ENCODE measurements around the gene CBY1.

CBY1 gene

DNA sequence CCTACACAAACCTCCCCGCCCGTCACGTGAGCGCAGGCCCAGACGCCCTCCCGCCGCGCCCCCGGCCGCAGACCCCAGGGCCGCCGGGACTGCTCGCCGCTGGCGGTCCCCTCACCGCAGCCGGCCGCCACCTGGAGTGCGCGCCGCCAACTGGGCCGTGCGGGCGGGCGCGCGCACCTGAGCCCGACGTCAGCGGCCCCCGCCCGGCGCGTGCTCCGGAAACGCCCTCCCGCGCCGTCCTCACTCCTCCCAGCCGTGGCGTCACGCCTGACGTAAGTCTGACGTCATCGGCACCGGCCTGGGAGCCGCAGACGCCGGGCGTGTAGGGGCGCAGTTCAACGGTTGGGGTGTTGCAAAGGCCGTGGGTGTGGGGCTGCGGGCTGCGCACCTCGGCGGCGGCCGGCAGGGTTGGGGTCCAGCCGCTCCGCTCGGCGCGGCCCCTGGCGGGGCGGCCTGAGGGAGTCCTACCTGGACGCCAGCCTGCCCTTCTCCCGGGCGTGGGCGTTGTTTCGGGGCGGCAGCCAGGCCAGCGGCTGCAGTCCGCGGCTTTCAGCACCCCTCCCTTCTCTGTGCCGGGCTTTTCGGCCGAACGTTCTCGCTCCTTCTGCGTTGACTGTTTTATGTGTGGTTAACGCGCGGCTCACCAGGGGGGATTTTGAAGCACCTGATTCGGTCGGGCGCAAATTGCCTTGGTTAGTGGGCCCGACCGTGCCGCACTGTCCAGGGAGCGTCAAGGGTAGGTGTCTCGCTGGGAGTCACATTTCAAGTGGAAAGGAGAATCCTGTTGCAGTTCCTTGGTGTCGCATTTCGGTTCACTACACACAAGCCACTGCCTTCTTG, 44.6 kb downstream of the CBY1 start, which contains the start of gene JOSD1:
JOSD1 (minus strand) TSS at position 155 of the 840 bp plus-strand sequence. CDS start 956 bp downstream, outside the sequence.
- DNase-seq: peak; percentile 51 to 96 (median 90)

DNA sequence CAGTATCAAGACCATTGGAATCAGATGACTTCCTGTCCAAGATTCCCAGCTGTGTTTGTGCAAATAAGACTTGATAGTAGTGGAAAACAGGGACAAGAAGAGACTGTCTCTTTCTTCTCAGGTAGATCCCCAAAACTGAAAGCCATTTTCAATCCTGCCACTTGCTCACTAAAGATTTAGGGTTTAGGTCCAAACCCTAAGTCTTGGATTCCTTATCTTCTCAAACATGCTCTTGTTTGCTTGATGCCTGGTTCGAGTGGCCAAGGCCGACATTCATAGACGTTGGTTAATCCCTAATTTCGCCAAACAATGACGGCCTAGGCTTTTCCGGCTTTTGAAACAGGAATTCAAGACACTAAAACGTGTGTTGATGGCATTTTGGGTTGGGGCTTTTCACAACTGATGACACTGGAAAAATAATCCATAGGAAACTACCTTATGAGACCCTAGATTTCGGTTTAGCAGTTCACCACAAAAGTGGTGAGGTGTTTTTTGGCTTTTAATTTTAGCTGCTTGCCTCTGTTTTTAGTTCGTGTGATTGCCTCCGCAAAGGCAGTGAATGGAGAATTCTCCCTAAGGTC, 48.3 kb downstream of the CBY1 start:
- DNase-seq: no peak

DNA sequence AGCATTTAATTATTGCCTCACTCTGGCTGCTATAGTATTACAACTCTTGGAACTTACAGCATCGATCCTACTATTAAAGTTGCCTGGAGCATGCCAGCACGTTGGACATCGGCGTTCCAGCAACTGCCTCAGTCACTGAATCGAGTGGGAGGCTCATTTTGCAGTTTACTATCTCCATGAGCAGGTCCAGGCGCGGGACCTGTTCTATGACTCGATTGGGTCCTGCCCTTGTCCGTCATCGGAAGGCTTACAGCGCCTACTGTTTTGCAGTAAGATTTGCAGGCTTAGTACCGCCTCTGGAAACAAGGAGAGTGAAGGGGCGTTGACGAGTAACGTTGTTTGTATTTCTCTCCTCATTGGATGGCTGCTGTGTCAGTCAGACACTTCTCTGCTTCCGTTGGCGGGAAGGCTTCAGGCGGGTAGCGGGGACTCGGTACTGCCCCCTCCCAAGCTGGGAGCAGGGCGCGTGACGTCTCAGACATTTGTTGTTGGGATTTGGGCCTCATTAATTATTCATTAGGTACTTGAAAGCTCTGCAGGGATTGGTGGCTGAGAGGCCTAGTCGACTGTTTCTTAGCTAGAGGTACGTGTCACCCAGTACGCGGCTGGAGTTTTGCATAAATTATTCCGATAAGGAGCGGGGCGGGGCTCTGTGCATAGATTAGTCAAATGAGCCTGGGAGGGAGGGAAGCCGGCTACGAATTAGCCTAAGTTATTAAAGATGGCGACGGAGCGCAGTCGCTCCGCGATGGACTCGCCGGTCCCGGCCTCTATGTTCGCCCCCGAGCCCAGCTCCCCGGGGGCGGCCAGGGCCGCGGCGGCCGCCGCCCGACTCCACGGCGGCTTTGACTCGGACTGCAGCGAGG, 49.0 kb downstream of the CBY1 start, which contains the start of gene GTPBP1:
GTPBP1 (plus strand) TSS at position 710 of the 866 bp plus-strand sequence; CDS start at position 722, 12 bp downstream.
- peak; percentile 92 to 100 (median 99) for DNase-seq

DNA sequence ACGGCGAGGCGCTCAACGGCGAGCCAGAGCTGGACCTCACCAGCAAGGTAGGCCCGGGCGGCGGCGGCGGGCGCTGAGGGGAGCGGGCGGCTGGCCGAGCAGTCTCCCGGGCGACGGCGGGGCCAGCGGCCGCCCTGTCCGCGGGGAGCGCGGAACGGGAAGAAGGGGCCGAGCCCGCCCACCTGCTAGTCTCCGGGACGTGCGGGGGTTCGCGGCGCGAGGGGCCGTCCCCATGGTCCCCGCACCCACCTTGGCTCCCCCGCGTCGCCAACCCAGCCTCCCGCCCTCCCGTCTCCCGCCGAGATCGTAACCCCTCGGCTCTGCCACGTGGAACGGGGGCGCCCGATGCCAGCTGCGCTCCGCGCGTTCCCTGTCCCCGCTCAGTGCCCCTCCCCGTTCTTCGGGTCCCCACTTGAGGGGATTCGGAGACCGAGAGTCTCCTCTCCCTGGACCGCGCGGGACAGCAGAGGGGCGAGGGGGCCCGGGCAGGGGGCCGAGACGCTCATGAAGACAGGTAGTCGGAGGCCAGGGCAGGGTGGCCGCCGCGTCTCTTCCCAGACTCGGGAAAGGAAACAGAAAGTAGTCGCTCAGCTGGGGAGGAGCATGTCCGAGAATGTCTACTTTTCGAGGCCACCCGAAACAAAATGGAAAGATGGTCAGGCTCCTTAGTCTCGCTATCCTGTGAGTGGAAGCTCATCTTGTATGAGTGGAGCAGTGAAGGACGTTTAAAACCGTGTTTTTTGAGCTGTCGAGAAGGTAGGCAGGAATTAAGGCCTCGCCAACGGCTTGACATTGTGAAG, 49.9 kb downstream of the CBY1 start:
- peak in 24 of 58 donors; percentile 20 to 71 (median 54) for DNase-seq

DNA sequence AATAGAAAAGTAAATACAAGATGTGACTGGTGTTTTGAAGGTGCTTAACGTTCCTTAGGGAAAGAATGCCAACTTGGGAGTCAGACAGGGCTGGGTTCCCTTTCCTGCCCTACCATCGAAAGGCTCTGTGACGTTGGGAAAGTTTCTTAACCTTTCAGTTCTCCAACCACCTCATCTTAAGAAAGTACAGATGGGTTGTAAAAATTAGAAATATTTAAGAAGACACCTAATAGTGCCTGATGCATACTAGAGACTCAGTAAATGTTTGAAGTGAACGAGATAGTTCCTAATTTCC, 50.4 kb downstream of the CBY1 start:
- DNase-seq: no peak

DNA sequence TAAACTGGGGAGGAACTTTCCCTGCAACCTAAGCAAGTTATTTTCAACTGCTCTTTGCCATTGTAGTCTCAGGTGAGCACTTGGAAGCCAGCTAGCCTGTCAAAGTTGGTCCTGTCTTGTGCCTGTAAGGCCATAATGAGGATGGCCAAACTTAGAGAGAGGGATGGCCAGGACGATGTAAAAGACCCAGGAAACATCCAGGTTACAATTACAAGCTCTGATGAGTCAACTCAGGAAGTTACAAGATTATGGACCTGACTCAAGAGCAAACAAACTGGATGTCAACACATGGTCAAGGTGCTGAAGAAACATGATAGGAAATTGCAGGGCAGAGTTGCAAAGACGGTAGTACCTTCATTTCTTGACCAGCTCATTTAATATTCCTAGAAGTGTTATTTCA, 50.9 kb downstream of the CBY1 start:
- DNase-seq: no peak

DNA sequence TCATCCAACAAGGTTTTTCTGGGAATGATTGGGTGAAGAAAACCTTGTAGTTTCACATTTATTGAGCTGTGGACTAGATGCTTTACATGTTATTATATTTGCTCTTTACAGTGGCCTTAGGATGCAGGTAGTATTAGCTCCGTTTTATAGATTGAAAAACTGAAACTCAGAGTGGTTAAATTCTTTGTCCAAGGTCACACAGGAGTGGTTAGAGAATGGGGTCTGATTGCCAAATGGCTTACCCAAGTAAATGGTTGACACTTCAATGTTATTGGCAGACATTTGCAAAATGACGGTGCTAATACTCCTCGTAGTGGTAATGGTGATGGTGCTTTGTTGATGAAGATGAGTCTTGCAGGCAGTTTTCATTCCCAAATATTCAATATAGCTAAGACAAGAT, 51.5 kb downstream of the CBY1 start:
- DNase-seq: no peak

DNA sequence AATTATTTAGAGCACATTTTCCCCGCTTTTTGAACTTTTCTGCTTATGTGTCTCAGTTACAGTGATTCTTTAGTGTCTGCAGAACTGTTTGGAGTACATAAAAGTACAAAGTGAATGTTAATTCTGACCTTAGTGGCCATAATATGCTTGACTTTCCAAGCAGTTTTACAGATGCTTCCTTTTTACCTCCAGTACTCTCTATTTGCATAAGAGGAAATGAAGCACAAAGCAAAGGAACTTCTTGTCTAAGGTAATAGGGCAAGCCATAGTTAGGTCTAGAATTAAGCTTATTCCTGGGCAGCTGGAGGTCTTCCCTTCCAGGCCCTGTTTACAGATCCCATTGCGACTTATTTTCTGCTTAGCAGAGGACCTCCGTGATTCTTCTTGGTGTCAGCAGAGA, 52.9 kb downstream of the CBY1 start:
- DNase-seq: no peak

DNA sequence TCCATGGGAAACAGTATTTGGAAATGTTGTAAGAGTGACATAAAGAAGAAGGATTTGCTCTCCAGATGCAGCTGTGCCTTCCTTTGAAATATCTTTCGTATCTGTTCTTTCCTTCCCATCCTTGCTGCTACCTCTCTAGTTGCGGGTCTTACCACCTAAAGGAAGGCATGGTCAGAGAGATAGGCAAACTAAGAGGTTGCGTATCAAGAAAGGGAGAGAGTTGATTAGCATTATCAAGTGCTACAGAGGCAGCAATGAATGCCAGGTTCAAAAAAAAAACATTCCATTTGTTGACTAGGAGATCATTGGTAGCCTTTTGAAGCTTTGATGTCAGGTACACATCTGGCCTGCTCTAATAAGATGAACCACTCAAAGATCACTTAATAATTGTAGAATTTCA, 53.9 kb downstream of the CBY1 start:
- DNase-seq: no peak

DNA sequence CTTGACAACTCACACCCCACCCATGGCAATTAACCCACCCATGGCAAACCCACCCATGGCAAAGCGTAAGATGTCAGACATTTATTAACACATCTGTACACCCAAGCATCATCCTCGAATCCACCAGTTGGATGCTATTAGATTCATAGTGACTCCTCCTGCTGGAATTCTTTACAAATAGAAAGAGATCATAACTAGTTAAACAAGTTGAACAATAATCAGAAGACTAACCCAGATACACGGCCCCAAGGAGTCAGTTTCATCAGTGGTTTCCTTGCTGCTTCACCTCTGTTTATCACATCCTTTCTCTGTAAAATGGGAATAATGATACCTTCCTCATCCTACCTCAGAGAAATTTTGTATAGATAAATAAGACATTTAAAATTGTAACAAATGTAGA, 54.4 kb downstream of the CBY1 start:
- DNase-seq: no peak

DNA sequence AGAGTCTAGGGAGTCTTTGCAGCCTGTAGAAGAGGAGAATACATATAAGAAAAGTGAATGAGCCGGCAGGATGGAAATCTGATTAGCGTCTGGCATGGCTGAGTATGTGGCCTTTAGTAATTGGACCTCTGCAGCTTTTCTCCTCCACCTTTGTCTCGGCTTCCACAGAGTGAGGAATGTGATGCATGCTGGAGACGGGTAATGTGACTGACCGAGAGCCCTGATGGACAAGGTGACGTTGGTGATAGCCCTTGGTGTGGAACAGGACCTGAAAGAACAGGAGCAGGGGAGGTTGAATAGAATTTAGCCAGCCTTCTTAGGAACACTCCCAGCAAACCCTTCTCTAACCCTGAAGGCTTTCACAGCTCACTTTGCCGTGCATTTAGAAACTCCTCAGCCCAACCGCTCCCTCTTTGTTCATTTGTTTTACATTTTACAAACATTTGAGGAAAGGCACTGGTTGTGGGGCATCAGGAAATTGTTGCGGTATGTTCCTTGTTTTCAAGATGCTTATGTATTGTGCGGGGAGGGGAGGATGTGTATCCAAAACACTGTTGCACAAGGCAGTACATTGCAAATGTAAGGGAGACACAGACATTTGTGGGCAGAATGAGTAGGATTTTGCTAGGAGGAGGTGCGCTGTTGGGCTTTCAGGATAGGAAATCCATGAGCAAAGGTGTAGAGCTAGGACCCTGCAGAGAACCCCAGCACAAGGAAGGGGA, 56.2 kb downstream of the CBY1 start:
- no peak for DNase-seq

DNA sequence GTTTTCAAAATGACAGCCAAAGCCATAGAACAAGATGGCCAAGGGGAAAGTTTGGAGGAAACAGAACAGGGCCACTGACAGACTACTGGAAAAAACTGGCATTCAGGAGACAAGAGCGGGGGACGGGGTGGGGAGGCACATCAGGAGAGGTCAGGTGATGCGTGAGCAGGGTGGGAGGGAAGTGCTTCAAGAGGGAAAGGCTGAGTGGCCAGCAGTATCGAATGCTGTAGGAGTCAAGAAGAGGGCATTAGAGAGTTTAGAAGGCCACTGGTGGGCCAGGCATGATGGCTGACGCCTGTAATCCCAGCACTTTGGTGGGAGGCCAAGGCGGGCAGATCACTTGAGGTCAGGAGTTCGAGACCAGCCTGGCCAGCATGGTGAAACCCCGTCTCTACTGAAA, 57.5 kb downstream of the CBY1 start:
- DNase-seq: no peak

DNA sequence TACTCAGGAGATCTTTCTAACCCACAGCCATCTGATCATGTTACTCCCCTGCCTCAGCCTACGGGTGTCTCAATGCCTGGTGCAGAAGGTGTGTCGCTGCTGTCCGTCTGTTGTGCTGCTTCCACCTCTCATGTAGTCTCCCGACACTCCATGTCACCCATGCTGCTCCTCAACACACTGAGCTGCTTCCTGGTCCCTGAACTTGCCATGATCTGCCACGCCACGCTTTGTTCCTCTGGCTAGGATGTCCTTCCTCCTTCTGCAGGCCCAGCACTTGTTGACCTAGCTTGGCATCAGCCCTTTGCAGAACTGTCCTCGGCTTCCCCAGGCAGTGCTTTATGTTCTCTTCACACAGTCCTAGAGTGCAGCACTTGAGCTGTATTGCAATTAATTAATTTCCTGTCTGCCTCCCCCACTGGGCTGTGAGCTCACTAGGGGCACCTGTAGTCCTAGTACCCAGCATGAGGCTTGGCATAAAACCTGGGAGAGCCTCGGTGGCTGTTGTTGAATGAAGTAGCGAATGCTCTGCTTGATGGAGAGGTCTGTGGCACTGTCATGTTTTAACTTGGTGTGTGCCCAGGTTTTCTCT, 58.8 kb downstream of the CBY1 start:
- DNase-seq: no peak

DNA sequence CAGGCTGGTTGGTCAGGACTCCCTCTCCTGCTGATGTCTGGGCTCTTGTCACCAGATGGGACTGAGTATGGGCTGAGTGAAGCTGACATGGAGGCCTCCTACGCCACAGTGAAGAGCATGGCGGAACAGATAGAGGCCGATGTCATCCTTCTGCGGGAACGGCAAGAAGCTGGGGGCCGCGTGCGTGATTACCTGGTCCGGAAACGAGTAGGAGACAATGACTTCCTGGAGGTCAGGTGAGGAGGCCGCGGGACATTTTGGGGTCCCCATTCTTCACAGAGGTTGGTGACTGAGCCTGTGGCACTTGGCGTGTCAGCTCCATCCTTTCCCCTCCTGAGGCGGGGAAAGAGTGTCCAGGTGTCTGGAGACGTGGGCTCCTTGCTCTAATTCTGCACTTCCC, 59.4 kb downstream of the CBY1 start:
- DNase-seq: no peak

DNA sequence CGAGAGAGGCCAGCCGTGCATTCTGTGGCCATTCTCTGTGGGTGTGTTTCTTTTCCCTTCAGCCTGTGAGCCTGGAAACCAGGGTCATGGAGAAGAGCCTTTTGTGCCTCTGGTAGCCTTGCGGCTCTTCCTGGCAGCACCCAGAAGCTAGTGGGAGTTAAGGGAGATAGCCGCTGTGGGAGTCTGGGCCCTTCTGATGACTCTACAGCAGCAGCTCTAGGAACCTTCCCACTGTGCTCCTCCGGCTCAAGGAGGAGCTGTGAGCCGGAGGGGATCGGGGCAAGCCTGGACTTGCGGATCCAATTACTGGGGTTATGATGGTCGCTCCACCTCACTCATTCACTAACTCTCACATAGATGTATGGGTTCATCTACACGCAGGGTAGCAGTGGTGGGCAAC, 59.8 kb downstream of the CBY1 start:
- DNase-seq: no peak

DNA sequence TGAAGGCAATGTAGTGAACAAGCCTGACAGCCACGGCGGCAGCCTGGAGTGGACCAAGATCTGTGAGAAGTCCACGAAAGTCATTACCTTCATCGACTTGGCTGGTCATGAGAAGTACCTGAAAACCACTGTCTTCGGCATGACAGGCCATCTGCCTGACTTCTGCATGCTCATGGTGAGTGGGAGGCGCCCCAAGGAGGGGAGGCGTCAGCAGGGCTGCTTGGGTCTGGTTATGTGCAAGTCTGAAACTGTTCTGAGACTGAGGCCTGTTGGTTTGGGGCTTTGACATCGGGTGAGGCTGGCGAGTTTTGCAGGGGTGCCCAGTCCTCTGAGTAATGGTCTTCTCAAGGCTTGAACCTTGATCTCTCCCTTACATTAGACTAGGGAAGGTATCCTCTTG, 60.4 kb downstream of the CBY1 start:
- DNase-seq: no peak

DNA sequence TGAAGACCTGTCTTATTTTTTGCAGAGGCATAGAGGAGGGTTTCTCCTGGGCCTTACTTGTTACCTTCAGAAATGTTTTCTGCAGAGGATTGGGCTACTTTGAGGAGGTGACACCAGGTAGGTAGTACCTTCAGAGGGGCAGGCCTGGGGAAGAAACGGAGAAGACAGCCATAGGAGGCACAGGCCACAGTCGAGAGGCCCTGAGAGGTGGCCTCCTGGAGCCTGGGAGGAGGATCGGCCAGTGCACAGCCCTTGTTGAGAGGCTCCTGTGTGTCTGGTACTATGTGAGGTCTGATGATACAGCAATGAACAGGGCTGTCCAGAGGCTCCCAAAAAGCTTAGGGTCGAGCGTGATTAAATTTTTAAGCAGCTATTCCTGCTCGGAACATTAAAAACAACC, 60.8 kb downstream of the CBY1 start:
- no peak for DNase-seq

DNA sequence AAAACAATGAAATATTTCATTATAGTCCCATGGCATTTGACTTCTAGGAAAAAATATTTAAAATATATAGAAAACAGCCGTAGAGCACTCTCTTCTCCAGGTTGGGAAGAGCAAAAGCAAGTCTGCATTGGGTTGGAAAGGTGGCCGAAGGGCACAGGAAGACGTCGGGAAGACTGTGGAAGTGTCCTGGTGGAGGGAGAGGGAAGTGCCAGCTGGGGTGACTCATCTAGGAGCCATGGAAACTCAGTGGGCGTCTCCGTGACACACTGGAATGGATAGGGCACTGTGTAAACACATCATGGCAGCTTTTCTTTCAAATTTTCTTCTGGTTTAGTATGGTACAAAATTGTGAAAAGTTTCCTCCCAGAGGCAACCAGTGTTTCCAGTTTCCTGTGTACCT, 62.0 kb downstream of the CBY1 start:
- peak in 11 of 58 donors; percentile 21 to 62 (median 38) for DNase-seq

DNA sequence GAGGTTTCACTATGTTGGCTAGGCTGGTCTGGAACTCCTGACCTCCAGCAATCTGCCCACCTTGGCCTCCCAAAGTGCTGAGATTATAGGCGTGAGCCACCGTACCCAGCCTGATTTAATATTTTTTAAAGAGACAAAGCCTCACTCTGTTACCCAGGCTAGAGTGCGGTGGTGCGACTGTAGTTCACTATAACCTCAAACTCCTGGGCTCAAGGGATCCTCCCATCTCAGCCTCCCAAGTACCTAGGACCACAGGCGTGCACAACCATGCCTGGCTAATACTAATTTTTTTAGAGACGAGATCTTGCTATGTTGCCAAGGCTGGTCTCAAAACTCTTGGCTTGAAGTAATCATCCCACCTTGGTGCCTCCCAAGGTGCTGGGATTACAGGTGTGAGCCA, 62.8 kb downstream of the CBY1 start:
- no peak for DNase-seq

DNA sequence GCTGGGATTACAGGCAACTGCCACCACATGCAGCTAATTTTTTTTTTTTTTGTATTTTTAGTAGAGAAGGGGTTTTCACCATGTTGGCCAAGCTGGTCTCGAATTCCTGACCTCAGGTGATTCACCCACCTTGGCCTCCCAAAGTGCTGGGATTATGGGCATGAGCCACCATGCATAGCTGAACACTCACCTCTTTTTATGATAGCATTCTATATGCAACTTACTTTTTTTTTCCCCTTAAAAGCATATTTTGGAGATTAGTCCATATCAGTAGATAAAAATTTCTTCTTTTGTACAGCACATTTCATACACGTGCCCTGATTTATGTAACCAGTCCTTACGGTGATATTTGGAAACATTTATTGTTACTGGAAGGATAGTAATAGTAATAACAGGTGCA, 63.9 kb downstream of the CBY1 start:
- no peak for DNase-seq

All from anterior cingulate cortex (tissue), 58 donors.